MCF 10A (cell line): ENCODE results near the gene CSTF2T. TPM values are rescaled to one million over a fixed set of nuclear protein-coding genes. Genes with fewer than 3 reads are reported as not detected.

Experiments
- BruUV-seq: library from RNA; stranded (reverse); fragments of 400-500 nt; replicated peaks from 2 replicates; lab custom pipeline; 2021; lab: Mats Ljungman, UMichigan
- CTCF ChIA-PET: fragments of 300-600 bp; sonication (Branson Sonifier 250); formaldehyde crosslinking; extraction: SDS; loops from one replicate; lab custom pipeline; 2021; ENCODE audit warnings: antibody characterized with exemption, inconsistent platforms; lab: Yijun Ruan, JAX
- POLR2A ChIA-PET: fragments of 300-600, 350-650 bp; sonication (Branson Sonifier 250); formaldehyde crosslinking; extraction: SDS; loops from one replicate; lab custom pipeline; 2020; ENCODE audit warnings: antibody characterized with exemption, inconsistent platforms; lab: Yijun Ruan, JAX
- DNase-seq: peaks from one replicate; pipeline ENCODE4 v3.0.0-alpha.2; 2018; ENCODE audit not compliant: unreplicated experiment
- H3K27ac Mint-ChIP-seq: one replicate; pipeline ENCODE4 v1.8.0; 2022; ENCODE audit warnings: mild to moderate bottlenecking, low read depth, mixed read lengths; ENCODE audit not compliant: unreplicated experiment
- H3K27me3 Mint-ChIP-seq: one replicate; pipeline ENCODE4 v1.8.0; 2022; ENCODE audit warnings: mixed read lengths; ENCODE audit not compliant: insufficient read depth, unreplicated experiment
- H3K36me3 Mint-ChIP-seq: one replicate; pipeline ENCODE4 v1.8.0; 2022; ENCODE audit warnings: mild to moderate bottlenecking, moderate library complexity, mixed read lengths; ENCODE audit not compliant: insufficient read depth, unreplicated experiment
- H3K4me1 Mint-ChIP-seq: one replicate; pipeline ENCODE4 v1.8.0; 2022; ENCODE audit warnings: mixed read lengths; ENCODE audit not compliant: insufficient read depth, unreplicated experiment
- H3K4me3 Mint-ChIP-seq: one replicate; pipeline ENCODE4 v1.8.0; 2022; ENCODE audit warnings: mild to moderate bottlenecking, moderate library complexity, mixed read lengths; ENCODE audit not compliant: unreplicated experiment
- H3K9me3 Mint-ChIP-seq: one replicate; pipeline ENCODE4 v1.8.0; 2022; ENCODE audit warnings: mixed read lengths; ENCODE audit not compliant: unreplicated experiment
- intact Hi-C: fragments of 100-400 bp; cut with micrococcal nuclease; formaldehyde crosslinking; loops from 2 replicates; pipeline ENCODE4 v1.14.1; 2022
- total RNA-seq: library from RNA; stranded (reverse); gene quantifications from 2 replicates; pipeline ENCODE4 v1.2.3, GENCODE V29; 2022
- TF ChIP-seq, protein P1 (sequence below): fragments of 200-600 bp; IDR thresholded peaks from one replicate; pipeline ENCODE4 v1.8.0; 2022; ENCODE audit warnings: antibody characterized with exemption, mild to moderate bottlenecking; ENCODE audit not compliant: unreplicated experiment

The CSTF2T gene
- total RNA-seq, 1 experiment from 2014 or later = 15.7 TPM

DNA sequence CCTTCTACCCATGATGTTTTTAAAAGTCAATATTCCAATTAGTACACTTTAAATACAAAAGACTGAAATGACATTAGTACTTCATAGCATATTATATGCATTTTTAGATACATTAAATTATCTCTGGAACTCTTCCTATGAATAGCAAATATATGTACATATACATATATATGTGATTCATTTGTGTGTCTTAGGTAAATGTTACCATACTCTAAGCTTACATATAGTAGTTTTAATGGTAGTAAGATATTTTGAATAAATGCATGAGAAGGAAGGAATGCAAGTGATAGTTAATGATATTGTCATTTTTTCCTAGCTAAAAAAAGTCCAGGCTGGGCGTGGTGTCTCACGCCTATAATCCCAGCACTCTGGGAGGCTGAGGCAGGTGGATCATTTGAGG lies 46.0 kb upstream of the CSTF2T start:
- H3K4me1 Mint-ChIP-seq = no peaks in the 10 kb centered on the region
- TF ChIP-seq, protein P1, sequence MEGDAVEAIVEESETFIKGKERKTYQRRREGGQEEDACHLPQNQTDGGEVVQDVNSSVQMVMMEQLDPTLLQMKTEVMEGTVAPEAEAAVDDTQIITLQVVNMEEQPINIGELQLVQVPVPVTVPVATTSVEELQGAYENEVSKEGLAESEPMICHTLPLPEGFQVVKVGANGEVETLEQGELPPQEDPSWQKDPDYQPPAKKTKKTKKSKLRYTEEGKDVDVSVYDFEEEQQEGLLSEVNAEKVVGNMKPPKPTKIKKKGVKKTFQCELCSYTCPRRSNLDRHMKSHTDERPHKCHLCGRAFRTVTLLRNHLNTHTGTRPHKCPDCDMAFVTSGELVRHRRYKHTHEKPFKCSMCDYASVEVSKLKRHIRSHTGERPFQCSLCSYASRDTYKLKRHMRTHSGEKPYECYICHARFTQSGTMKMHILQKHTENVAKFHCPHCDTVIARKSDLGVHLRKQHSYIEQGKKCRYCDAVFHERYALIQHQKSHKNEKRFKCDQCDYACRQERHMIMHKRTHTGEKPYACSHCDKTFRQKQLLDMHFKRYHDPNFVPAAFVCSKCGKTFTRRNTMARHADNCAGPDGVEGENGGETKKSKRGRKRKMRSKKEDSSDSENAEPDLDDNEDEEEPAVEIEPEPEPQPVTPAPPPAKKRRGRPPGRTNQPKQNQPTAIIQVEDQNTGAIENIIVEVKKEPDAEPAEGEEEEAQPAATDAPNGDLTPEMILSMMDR = no peak
- DNase-seq = no peak
- no peaks in the 10 kb centered on the region for H3K27me3 Mint-ChIP-seq
- H3K4me3 Mint-ChIP-seq = no peak overlapping the region
- POLR2A ChIA-PET = no interaction called here
- H3K36me3 Mint-ChIP-seq = no peaks in the 10 kb centered on the region
- BruUV-seq = no TSS peak
- CTCF ChIA-PET = no interaction called here
- no peak overlapping the region for H3K27ac Mint-ChIP-seq
- no peaks in the 10 kb centered on the region for H3K9me3 Mint-ChIP-seq
- intact Hi-C loops = no loop called here

DNA sequence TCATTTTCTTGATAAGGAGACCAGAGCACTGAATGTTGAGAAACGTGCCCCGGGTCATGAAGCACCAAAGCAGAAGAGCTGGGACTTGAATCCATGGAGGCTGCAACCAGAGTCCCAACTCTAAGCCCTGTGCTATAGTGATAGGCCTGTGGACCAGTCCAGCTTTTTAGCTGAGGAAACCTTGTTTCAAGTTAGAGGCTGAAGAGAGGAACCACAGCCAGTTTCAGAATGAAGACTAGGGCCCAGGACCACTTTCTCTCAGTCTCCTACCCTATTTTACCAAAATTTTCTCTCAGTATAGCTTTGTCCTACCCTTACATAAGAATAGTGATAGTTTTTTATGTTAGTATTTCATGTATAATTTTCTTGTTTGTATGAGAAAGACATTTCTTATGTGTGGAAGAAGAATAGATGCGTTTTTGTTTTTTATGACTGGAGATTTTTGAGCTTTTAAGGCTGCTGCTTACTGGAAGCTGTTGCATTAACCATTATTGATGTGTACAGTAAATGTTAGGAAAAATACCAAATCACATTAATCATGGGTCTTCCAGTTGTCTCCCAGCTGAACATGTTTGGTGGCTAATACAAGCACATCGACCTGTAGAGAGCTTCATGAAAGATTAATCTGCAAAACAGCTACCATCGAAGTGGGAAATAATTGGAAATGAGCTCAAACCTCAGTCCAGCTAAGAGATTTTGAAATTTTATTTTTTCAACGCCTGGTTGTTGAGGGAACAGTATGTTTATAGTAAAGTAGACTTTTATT lies 45.0 kb upstream of the CSTF2T start:
- ChIA-PET CTCF (interaction anchor here (0.6 kb wide), 1 partner anchor 522 kb away, joined by 3 read pairs; no protein-coding TSS in a partner anchor), POLR2A (no interaction called here)
- intact Hi-C loops = no loop called here
- no peak overlapping the region for H3K27ac Mint-ChIP-seq
- H3K4me1 Mint-ChIP-seq = no peaks in the 10 kb centered on the region
- no TSS peak for BruUV-seq
- H3K36me3 Mint-ChIP-seq = no peaks in the 10 kb centered on the region
- TF ChIP-seq, protein P1 = no peak
- no peak overlapping the region for H3K4me3 Mint-ChIP-seq
- H3K9me3 Mint-ChIP-seq = no peaks in the 10 kb centered on the region
- no peaks in the 10 kb centered on the region for H3K27me3 Mint-ChIP-seq
- no peak for DNase-seq

DNA sequence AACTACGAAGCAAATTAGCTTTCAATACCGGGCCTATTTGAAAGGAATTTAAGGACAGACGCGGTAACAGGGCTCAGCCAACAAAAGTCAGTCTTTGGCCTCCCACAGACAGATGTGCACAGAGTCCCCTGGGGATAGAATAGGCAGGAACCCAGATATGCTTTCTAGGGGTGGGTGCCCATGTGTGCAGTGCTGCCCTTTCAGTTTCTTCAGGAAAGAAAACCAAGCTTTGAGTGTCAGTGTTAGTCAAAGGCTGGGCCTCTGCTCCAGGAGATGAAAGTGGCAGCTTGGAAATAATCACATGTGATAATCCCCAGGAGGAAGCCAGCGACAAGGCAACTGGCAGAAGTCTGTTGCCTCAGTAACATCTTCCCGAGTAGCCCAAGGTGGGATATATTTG lies 43.8 kb upstream of the CSTF2T start:
- no TSS peak for BruUV-seq
- no peaks in the 10 kb centered on the region for H3K36me3 Mint-ChIP-seq
- intact Hi-C loops = no loop called here
- no peak overlapping the region for H3K4me3 Mint-ChIP-seq
- CTCF ChIA-PET = no interaction called here
- no peaks in the 10 kb centered on the region for H3K9me3 Mint-ChIP-seq
- no peaks in the 10 kb centered on the region for H3K27me3 Mint-ChIP-seq
- no peaks in the 10 kb centered on the region for H3K4me1 Mint-ChIP-seq
- TF ChIP-seq, protein P1 = no peak
- POLR2A ChIA-PET = no interaction called here
- no peak overlapping the region for H3K27ac Mint-ChIP-seq
- no peak for DNase-seq

DNA sequence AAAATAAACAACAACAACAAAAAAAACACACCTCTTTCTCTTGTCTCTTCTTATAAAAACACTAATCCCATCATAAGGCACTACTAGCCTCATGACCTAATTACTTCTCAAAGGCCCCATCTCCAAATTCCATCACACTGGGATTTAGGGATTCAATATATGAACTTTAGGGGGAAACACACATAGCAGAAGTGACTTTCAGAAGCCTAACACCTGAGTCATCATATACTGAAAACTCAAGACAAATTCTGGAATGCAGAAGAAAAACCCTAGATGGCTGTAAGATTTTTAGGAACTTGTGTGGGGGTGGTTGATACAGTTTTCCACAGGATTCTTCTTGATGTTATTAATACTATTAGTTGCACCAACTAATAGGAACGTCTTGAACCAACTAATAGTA lies 33.7 kb upstream of the CSTF2T start:
- ChIA-PET POLR2A (no interaction called here), CTCF (no interaction called here)
- no peaks in the 10 kb centered on the region for H3K9me3 Mint-ChIP-seq
- no peak overlapping the region for H3K27ac Mint-ChIP-seq
- H3K36me3 Mint-ChIP-seq = no peaks in the 10 kb centered on the region
- no peaks in the 10 kb centered on the region for H3K4me1 Mint-ChIP-seq
- DNase-seq = no peak
- no peaks in the 10 kb centered on the region for H3K27me3 Mint-ChIP-seq
- no TSS peak for BruUV-seq
- TF ChIP-seq, protein P1 = no peak
- H3K4me3 Mint-ChIP-seq = no peak overlapping the region
- intact Hi-C loops = no loop called here
